Panc1 (cell line): ENCODE measurements around the gene HMCES.

ENCODE experiments used
- CTCF ChIP-seq: fragments of 450-650 bp; IDR thresholded peaks from 2 replicates; pipeline ENCODE4 v1.5.1; 2017; ENCODE audit warnings: mild to moderate bottlenecking
- POLR2AphosphoS5 ChIP-seq: IDR thresholded peaks from 2 replicates; pipeline ENCODE4 v1.6.1; 2012; ENCODE audit warnings: mild to moderate bottlenecking, low read depth, low read length, moderate library complexity

GRCh38 chr3:129313665-129314385 is 35.2 kb downstream of the HMCES start:
- TF ChIP-seq CTCF (no peak), POLR2AphosphoS5 (no peak; the same call in none of the 2 replicates)
